ENCODE measurements around the gene MAP9.

Gene MAP9

DNA sequence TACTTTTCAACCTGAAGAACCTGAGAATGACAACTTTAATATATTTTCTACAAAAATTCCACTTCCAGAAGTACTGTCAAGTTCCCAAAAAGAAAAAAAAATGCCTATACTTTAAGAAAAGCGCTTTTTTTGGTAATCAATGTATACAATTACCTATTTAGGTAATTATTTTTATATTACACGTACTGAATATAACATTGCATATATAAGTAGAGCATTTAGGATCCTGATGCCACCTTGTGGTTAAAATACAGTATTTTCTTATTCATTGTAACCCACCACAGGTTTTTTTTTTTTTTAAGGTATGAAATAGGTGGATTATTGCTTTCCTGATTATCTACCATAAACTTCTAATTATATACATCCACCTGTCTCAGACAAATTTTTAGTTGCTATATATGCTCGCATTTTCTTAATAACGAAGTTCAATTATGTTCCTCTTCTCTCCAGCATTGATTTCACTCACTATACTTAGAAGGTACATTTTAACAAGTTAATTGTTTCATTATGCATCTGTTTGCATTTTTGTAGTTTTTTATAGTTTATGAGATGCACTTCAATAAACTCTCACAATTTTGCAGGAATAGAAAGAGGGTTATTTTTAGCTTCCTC lies 5.2 kb downstream of the MAP9 start:
- Histone ChIP-seq H3K27ac (replicated peaks) (no peak overlapping the region), H3K4me3 (replicated peaks; ENCODE audit: insufficient read depth, low read length) (no peak overlapping the region), H3K27me3 (ENCODE audit: insufficient read depth, poor library complexity, severe bottlenecking) (peaks cover 18% of the 10 kb centered on the region)
- no peak for DNase-seq (ENCODE audit: low read depth in 1 of 2, low spot score in 1 of 2)
- no peak for TF ChIP-seq POLR2AphosphoS5 (IDR thresholded peaks at IDR 0.05; ENCODE audit: low read depth)
- TF ChIP-seq SPI1 (IDR thresholded peaks at IDR 0.05; ENCODE audit: borderline replicate concordance, low read depth), result no peak
- TF ChIP-seq, protein P1, sequence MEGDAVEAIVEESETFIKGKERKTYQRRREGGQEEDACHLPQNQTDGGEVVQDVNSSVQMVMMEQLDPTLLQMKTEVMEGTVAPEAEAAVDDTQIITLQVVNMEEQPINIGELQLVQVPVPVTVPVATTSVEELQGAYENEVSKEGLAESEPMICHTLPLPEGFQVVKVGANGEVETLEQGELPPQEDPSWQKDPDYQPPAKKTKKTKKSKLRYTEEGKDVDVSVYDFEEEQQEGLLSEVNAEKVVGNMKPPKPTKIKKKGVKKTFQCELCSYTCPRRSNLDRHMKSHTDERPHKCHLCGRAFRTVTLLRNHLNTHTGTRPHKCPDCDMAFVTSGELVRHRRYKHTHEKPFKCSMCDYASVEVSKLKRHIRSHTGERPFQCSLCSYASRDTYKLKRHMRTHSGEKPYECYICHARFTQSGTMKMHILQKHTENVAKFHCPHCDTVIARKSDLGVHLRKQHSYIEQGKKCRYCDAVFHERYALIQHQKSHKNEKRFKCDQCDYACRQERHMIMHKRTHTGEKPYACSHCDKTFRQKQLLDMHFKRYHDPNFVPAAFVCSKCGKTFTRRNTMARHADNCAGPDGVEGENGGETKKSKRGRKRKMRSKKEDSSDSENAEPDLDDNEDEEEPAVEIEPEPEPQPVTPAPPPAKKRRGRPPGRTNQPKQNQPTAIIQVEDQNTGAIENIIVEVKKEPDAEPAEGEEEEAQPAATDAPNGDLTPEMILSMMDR (IDR thresholded peaks at IDR 0.05; ENCODE audit: insufficient read depth, low read length), result no peak
- TF ChIP-seq, protein P2, sequence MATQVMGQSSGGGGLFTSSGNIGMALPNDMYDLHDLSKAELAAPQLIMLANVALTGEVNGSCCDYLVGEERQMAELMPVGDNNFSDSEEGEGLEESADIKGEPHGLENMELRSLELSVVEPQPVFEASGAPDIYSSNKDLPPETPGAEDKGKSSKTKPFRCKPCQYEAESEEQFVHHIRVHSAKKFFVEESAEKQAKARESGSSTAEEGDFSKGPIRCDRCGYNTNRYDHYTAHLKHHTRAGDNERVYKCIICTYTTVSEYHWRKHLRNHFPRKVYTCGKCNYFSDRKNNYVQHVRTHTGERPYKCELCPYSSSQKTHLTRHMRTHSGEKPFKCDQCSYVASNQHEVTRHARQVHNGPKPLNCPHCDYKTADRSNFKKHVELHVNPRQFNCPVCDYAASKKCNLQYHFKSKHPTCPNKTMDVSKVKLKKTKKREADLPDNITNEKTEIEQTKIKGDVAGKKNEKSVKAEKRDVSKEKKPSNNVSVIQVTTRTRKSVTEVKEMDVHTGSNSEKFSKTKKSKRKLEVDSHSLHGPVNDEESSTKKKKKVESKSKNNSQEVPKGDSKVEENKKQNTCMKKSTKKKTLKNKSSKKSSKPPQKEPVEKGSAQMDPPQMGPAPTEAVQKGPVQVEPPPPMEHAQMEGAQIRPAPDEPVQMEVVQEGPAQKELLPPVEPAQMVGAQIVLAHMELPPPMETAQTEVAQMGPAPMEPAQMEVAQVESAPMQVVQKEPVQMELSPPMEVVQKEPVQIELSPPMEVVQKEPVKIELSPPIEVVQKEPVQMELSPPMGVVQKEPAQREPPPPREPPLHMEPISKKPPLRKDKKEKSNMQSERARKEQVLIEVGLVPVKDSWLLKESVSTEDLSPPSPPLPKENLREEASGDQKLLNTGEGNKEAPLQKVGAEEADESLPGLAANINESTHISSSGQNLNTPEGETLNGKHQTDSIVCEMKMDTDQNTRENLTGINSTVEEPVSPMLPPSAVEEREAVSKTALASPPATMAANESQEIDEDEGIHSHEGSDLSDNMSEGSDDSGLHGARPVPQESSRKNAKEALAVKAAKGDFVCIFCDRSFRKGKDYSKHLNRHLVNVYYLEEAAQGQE (IDR thresholded peaks at IDR 0.05; ENCODE audit: insufficient replicate concordance, low read depth), result no peak
- no peak for TF ChIP-seq GABPA (IDR thresholded peaks at IDR 0.05; ENCODE audit: low read depth)

DNA sequence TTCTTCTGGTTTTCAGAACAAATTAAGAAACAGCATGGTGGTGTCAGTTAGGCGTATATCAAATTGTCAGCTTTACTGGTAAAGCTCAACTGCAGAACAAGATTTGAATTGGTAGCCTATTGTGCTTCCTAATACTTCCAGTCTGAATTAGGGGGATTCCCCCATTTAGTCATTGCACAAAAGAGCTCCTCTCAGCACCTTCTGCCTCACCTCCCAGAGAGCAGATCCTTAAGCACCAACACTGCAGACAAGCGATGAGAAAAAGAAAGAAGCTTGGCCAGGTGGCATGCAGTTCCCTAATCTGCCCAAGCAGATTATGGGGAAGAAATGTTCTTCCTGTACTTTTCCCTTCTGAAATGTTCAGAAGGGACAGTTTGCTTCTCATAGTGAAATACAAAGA lies 9.2 kb downstream of the MAP9 start:
- TF ChIP-seq GABPA (IDR thresholded peaks at IDR 0.05; ENCODE audit: low read depth) (no peak), SPI1 (IDR thresholded peaks at IDR 0.05; ENCODE audit: borderline replicate concordance, low read depth) (no peak), POLR2AphosphoS5 (IDR thresholded peaks at IDR 0.05; ENCODE audit: low read depth) (no peak)
- TF ChIP-seq, protein P2 (IDR thresholded peaks at IDR 0.05; ENCODE audit: insufficient replicate concordance, low read depth), result no peak
- TF ChIP-seq, protein P1 (IDR thresholded peaks at IDR 0.05; ENCODE audit: insufficient read depth, low read length), result no peak
- no peak overlapping the region for H3K27ac ChIP-seq (replicated peaks)
- H3K4me3 ChIP-seq (replicated peaks; ENCODE audit: insufficient read depth, low read length), result no peak overlapping the region
- no peak for DNase-seq (ENCODE audit: low read depth in 1 of 2, low spot score in 1 of 2)
- H3K27me3 ChIP-seq (ENCODE audit: insufficient read depth, poor library complexity, severe bottlenecking), result no peaks in the 10 kb centered on the region

DNA sequence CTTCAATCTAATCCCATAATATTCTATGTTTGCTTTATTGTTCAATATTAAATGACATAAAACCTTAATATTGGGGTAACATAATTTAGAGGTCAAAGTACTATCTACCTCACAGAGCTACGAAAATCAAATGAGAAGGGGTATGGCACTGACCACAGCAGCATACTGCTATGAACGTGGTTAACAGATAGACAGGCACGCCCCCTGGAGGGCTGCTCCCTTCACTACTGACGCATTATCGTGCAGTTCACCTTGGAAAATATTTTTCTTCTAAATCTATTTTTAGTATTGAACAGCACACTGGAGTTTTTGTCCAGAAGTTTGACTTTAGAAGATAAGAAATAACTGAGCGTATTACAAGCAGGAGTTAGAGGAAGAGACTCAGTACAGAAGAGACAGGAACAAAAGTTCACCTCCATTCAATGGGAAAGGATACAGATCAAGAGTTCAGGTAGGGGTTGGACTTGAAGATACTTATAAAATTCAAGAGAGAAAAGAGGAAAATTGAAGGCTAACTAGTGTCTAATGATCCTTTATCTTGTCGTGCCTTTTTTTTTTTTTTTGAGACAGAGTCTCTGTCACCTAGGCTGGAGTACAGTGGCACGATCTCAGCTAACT lies 22.7 kb downstream of the MAP9 start:
- no peak overlapping the region for H3K27ac ChIP-seq (replicated peaks)
- TF ChIP-seq POLR2AphosphoS5 (IDR thresholded peaks at IDR 0.05; ENCODE audit: low read depth) (no peak), GABPA (IDR thresholded peaks at IDR 0.05; ENCODE audit: low read depth) (no peak)
- TF ChIP-seq, protein P1 (IDR thresholded peaks at IDR 0.05; ENCODE audit: insufficient read depth, low read length), result peak; percentile 57
- no peaks in the 10 kb centered on the region for H3K27me3 ChIP-seq (ENCODE audit: insufficient read depth, poor library complexity, severe bottlenecking)
- DNase-seq (ENCODE audit: low read depth in 1 of 2, low spot score in 1 of 2), result peak; percentile 8 to 47
- H3K4me3 ChIP-seq (replicated peaks; ENCODE audit: insufficient read depth, low read length), result no peak overlapping the region

Measured in HL-60 (cell line).